GM18526 (cell line): ENCODE results near the gene FBXO46.

Experiments
- POLR2A ChIP-seq: IDR thresholded peaks from 3 replicates; pipeline ENCODE4 v1.6.1; 2011; ENCODE audit not compliant: insufficient read length; ENCODE audit errors: extremely low read depth

The FBXO46 gene, protein sequence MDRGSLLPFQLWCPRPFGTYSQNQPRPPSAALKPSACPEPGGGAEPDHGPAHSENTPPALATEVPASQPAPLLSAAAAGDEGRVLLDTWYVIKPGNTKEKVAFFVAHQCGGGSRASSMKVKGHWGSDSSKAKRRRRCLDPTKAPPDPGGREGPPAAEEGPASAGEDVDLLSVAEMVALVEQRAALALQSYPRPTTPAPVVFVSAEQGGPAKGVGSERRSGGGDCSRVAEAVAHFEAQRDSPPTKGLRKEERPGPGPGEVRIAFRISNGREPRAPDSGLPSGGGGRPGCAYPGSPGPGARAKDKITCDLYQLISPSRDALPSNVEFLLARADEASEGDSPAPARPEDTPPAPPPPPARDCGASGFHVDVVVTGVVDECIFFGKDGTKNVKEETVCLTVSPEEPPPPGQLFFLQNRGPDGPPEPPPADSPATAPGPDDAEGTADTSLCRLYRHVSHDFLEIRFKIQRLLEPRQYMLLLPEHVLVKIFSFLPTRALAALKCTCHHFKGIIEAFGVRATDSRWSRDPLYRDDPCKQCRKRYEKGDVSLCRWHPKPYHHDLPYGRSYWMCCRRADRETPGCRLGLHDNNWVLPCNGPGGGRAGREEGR

GRCh38 chr19:45730368-45731288 lies at the start of gene FBXO46:
TSS of gene FBXO46 (minus strand) at chr19:45730896. CDS start at chr19:45713495, 17,401 bp downstream.
- TF ChIP-seq POLR2A: peak; percentile 79

DNA sequence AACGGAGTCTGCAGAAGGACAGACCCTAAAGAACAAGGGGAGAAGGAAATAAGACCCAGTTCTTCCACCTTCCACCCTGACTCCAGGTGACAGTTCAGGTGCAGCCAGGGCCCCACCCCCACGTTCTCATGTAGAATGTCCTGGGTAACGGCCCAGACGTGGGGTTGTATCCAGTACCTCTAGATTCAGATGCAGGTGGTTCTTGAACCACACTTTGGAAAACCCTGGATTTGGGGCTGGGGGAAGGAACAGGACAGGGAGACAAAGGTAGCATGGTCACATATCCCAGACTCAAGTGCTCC lies 49.4 kb upstream of the FBXO46 start:
- TF ChIP-seq POLR2A: no peak

- no peak for TF ChIP-seq POLR2A
Measured at GRCh38 chr19:45779231-45780145, 48.8 kb upstream of the FBXO46 start.

DNA sequence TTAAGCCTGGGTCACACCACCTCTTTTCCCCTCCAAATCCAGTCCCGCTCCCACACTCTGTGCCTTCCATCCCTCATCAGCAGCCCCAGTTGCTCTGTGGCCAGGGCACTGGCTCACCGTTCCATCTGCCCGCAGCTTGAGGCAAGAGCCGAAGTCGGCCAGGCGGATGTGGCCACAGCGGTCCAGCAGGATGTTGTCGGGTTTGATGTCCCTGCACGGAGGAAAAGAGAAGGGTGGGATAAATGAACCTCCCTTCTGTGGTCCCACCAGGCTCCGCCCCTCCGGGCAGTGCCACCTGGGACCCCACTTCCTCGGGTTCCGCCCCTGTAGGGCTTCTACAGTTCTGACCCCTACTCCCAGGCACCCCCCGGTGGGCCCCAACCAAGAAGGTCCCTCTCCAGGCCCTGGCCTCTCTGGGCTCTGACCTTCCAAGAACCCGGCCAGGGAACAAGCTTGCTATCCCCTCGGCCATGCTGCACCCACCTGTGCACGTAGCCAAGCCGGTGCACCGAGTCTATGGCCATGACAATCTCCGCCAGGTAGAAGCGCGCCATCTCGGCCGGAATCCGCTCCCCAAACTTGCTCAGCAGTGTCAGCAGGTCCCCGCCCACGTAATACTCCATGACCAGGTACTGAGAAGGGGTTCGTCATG lies 47.4 kb upstream of the FBXO46 start:
- no peak for TF ChIP-seq POLR2A

DNA sequence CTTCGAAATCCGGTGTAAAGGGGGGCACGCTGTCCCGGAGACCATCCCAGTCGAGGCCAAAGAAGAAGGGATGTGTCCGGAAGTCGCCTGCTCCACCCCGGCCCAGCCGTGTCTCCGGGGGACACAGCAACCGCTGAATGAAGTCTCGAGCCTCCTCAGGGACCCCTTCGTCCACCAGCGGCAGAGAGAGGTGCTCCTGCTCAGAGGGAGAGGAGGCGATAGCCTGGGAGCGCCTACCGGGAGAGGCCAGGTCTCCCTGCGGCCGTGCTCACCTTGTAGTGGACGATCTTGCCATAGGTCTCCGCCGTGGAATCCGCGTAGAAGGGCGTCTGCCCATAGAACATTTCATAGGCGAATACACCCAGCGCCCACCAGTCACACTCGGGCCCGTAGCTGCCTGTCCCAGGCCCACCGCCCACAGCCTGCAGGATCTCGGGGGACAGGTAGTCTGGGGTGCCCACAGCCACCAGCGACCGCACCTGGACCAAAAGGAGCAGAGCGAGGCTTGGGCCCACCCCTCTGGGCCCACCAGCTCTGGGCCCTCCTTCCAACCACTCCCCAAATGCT lies 46.8 kb upstream of the FBXO46 start:
- no peak for TF ChIP-seq POLR2A

DNA sequence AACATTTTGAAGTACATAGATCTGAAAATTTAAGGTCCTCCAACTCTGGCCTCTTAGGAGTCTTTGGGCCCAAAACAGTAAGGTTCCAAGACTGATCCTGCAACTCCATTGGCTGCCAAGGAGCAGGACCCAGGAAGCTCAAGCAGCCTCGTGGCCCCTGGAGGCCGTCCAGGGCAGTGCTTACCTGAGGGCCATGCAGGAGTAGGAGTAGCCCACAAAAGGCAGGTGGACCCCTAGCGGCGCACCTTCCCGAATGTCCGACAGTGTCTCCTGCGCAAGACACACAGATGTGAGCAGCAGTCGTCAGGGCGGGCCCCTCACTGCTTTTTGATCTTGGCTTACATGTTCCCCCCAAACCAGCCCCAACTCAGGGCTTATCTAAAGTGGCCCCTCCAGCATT lies 44.1 kb upstream of the FBXO46 start:
- TF ChIP-seq POLR2A: no peak

DNA sequence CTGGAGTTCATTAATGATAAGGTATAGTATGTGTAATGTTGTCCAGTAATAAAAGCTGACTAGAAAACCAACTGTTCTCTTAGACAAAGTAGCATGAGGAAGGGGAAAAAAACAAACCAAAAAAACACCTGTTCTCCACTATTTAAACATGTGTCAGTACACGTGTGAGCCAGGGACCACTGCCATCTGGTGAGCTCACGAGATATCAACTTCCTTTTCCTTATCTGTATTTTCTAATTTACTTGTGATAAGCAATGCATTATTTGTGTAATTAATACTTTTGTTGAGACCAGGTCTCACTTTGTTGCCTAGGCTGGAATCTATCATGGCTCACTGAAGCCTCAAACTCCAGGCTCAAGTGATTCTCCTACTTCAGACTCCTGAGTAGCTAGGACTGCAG lies 42.7 kb upstream of the FBXO46 start:
- no peak for TF ChIP-seq POLR2A

DNA sequence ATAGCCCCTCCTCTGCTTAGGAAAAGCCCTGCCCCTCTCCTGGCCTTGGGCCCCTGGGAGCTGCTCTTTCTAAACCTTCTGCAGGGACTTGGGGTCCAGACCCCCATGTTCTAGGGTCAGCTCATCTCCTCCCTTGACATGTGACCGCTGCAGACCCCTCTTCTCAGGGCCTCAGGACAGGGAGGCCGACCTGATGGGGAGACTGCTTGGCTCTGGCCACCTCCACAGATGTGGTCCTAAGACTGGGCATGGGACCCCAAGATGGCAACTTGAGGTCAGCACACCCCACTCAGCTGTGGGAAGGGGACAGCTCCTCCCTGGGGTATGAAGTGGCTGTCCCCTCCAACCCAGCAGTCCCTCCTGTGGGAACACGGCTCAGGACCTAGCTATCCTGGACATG lies 42.2 kb upstream of the FBXO46 start:
- no peak for TF ChIP-seq POLR2A

GRCh38 chr19:45772130-45772840 lies 41.6 kb upstream of the FBXO46 start:
- TF ChIP-seq POLR2A: no peak

- TF ChIP-seq POLR2A: no peak
Measured at GRCh38 chr19:45771311-45771933, 40.7 kb upstream of the FBXO46 start.

GRCh38 chr19:45770192-45771101 lies 39.8 kb upstream of the FBXO46 start:
- peak; percentile 42 for TF ChIP-seq POLR2A

GRCh38 chr19:45769821-45770191 lies 39.1 kb upstream of the FBXO46 start:
- no peak for TF ChIP-seq POLR2A
